ENCODE results near the gene TRAPPC12.
A peak's percentile ranks its signal among the peaks of the same experiment; 100 is the strongest.

DNA sequence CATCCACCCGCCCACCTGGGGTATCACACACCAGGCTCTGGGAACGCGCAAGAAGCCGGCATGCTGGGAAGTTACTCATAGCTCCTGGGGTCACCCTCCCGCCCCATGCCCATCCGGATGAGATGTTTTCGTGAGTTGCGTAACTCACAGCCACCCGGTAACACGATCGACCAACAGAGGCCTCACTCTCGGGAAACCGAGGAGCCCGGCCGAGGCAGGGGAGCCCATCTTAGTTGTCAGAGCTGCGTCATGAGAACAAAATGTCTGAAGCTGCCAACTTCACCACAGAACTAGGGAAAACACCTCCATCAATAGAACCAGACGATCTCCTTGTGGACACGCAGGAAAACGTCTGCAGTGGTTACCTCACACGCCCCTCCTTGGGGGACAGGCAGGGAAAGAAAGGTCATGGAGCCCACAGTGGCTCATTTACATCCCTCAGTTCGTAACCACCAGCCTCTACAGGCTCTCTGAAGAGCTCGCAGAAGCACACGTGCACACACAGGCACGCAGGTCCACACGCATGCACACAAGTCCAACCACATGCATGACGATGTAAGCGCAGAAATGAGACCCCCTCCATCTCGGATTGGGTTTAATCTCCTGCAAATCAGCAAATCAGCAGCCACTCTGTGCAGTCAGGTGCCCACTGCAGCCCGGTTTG, 113.6 kb downstream of the TRAPPC12 start:
- TF ChIP-seq POLR2A (IDR thresholded peaks at IDR 0.05), result no peak
- TF ChIP-seq, protein P1, sequence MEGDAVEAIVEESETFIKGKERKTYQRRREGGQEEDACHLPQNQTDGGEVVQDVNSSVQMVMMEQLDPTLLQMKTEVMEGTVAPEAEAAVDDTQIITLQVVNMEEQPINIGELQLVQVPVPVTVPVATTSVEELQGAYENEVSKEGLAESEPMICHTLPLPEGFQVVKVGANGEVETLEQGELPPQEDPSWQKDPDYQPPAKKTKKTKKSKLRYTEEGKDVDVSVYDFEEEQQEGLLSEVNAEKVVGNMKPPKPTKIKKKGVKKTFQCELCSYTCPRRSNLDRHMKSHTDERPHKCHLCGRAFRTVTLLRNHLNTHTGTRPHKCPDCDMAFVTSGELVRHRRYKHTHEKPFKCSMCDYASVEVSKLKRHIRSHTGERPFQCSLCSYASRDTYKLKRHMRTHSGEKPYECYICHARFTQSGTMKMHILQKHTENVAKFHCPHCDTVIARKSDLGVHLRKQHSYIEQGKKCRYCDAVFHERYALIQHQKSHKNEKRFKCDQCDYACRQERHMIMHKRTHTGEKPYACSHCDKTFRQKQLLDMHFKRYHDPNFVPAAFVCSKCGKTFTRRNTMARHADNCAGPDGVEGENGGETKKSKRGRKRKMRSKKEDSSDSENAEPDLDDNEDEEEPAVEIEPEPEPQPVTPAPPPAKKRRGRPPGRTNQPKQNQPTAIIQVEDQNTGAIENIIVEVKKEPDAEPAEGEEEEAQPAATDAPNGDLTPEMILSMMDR (IDR thresholded peaks at IDR 0.05), result no peak
- no peak for TF ChIP-seq EP300 (IDR thresholded peaks at IDR 0.05)
- peak; percentile 5 for TF ChIP-seq POLR2AphosphoS5 (IDR thresholded peaks at IDR 0.05)

Data from gastroesophageal sphincter (tissue), 3 donors.